H1 (cell line): ENCODE results near the gene MMD. TPM values are rescaled to one million over a fixed set of nuclear protein-coding genes. Genes with fewer than 3 reads are reported as not detected.

ENCODE experiments used
- CEBPB ChIP-seq: IDR thresholded peaks from 2 replicates; pipeline ENCODE4 v1.6.1; 2012; ENCODE audit warnings: low read depth, low read length
- CHD7 ChIP-seq: fragments of 300-600 bp; sonication (generic); IDR thresholded peaks from 2 replicates; pipeline ENCODE4 v1.7.1; 2012; ENCODE audit warnings: low read length, moderate library complexity, mild to moderate bottlenecking, inconsistent platforms; ENCODE audit not compliant: insufficient replicate concordance
- CTCF ChIP-seq, 3 experiments: IDR thresholded peaks; 1 replicate in 2 of 3; 2 replicates in 1 of 3; pipeline versions ENCODE4 v1.5.1 to v1.6.1; 2011; ENCODE audit warnings: low read length in 3 of 3, mild to moderate bottlenecking in 3 of 3, inconsistent platforms in 2 of 3, low read depth in 1 of 3, moderate library complexity in 1 of 3; ENCODE audit not compliant: insufficient read depth in 1 of 3; ENCODE audit errors: control extremely low read depth in 1 of 3
- FOSL1 ChIP-seq: IDR thresholded peaks from 2 replicates; pipeline ENCODE4 v1.6.1; 2011; ENCODE audit warnings: mild to moderate bottlenecking, low read depth, low read length, moderate library complexity; ENCODE audit not compliant: insufficient read depth
- JUN ChIP-seq: IDR thresholded peaks from 2 replicates; pipeline ENCODE4 v1.6.1; 2011; ENCODE audit warnings: low read depth, mild to moderate bottlenecking, improper control_type of control experiment, low read length
- JUND ChIP-seq: IDR thresholded peaks from 2 replicates; pipeline ENCODE4 v1.6.1; 2011; ENCODE audit warnings: mild to moderate bottlenecking, improper control_type of control experiment, low read length
- POLR2A ChIP-seq, 2 experiments: IDR thresholded peaks; 1 replicate in 1 of 2; 2 replicates in 1 of 2; pipeline ENCODE4 v1.6.1; 2011; ENCODE audit warnings: low read depth in 2 of 2, low read length in 2 of 2, mild to moderate bottlenecking in 2 of 2; ENCODE audit errors: control extremely low read depth in 1 of 2
- RXRA ChIP-seq: IDR thresholded peaks from 2 replicates; pipeline ENCODE4 v1.6.1; 2011; ENCODE audit warnings: low read depth, mild to moderate bottlenecking, low read length, moderate library complexity; ENCODE audit not compliant: insufficient read depth
- SIRT6 ChIP-seq: IDR thresholded peaks from one replicate; pipeline ENCODE4 v1.7.1; 2012; ENCODE audit warnings: low read length, inconsistent platforms
- SRF ChIP-seq: IDR thresholded peaks from 2 replicates; pipeline ENCODE4 v1.6.1; 2011; ENCODE audit warnings: mild to moderate bottlenecking, low read depth, low read length, moderate library complexity
- polyA plus RNA-seq, 7 experiments: library from polyadenylated mRNA; depleted of rRNA in 3 of 7; stranded (reverse) in 5 of 7; unstranded in 2 of 7; fragments of >200 nt in 5 of 7; fragments of 200-250 nt in 2 of 7; gene quantifications; 1 replicate in 5 of 7; 2 replicates in 1 of 7; 4 replicates in 1 of 7; pipeline versions ENCODE4 v1.2.1 to v1.2.3, GENCODE V29; 2011 to 2013; ENCODE audit warnings: missing spikeins in 2 of 7, mixed read lengths in 2 of 7
- total RNA-seq: library from RNA; stranded (reverse); fragmentation: NEBNext Ultra II Directional; extraction: Animal tissue kit (Norgen Biotek cat#: 25700); gene quantifications from 2 replicates; pipeline ENCODE4 v1.2.1, GENCODE V29; 2021

MMD gene
- total and polyA plus RNA-seq, 2 of the 8 experiments (the other 6 are each of a cell fraction or from before 2014, with no cell fraction given) = 28.2 to 37.8 TPM

- TF ChIP-seq CHD7 (no peak), SIRT6 (no peak), RXRA (no peak), SRF (no peak), JUND (no peak), JUN (no peak), CTCF (IDR thresholded peaks at IDR 0.05; ENCODE audit: control extremely low read depth in 1 of 3, insufficient read depth in 1 of 3, low read depth in 1 of 3, low read length in 3 of 3) (no peak), POLR2A (IDR thresholded peaks at IDR 0.05; ENCODE audit: control extremely low read depth in 1 of 2, low read depth in 2 of 2, low read length in 2 of 2) (no peak), FOSL1 (no peak), CEBPB (no peak)
- TF ChIP-seq, all 59 proteins: peak for 0
Observed at GRCh38 chr17:55463600-55463999, 42.0 kb upstream of the MMD start (continued).
